ENCODE data around the gene NOTCH1.

The NOTCH1 gene

GRCh38 chr9:136464241-136464640, 81.6 kb downstream of the NOTCH1 start:
- Histone ChIP-seq H3K9me3 (ENCODE audit: severe bottlenecking) (no peaks in the 10 kb centered on the region), H3K4me3 (ENCODE audit: low read depth, low read length) (no peak overlapping the region), H3K36me3 (peaks cover 96% of the 10 kb centered on the region), H3K27ac (no peak overlapping the region), H3K27me3 (ENCODE audit: insufficient read depth, low read depth, severe bottlenecking) (no peaks in the 10 kb centered on the region)
- no peak for DNase-seq
- TF ChIP-seq CTCF (IDR thresholded peaks at IDR 0.05; ENCODE audit: low read depth, low read length): no peak

GRCh38 chr9:136463578-136463977, 82.3 kb downstream of the NOTCH1 start:
- DNase-seq: no peak
- Histone ChIP-seq H3K4me3 (ENCODE audit: low read depth, low read length) (no peak overlapping the region), H3K27ac (no peak overlapping the region), H3K27me3 (ENCODE audit: insufficient read depth, low read depth, severe bottlenecking) (no peaks in the 10 kb centered on the region), H3K9me3 (ENCODE audit: severe bottlenecking) (no peaks in the 10 kb centered on the region), H3K36me3 (peaks cover 96% of the 10 kb centered on the region)
- no peak for TF ChIP-seq CTCF (IDR thresholded peaks at IDR 0.05; ENCODE audit: low read depth, low read length)

GRCh38 chr9:136462664-136463063, 83.2 kb downstream of the NOTCH1 start:
- Histone ChIP-seq H3K27me3 (ENCODE audit: insufficient read depth, low read depth, severe bottlenecking) (no peaks in the 10 kb centered on the region), H3K4me3 (ENCODE audit: low read depth, low read length) (no peak overlapping the region), H3K9me3 (ENCODE audit: severe bottlenecking) (no peaks in the 10 kb centered on the region), H3K36me3 (peaks cover 96% of the 10 kb centered on the region), H3K27ac (no peak overlapping the region)
- DNase-seq: no peak
- TF ChIP-seq CTCF (IDR thresholded peaks at IDR 0.05; ENCODE audit: low read depth, low read length): no peak

- Histone ChIP-seq H3K27me3 (ENCODE audit: insufficient read depth, low read depth, severe bottlenecking) (no peaks in the 10 kb centered on the region), H3K36me3 (peaks cover 97% of the 10 kb centered on the region), H3K27ac (no peak overlapping the region), H3K9me3 (ENCODE audit: severe bottlenecking) (no peaks in the 10 kb centered on the region), H3K4me3 (ENCODE audit: low read depth, low read length) (no peak overlapping the region)
- no peak for TF ChIP-seq CTCF (IDR thresholded peaks at IDR 0.05; ENCODE audit: low read depth, low read length)
- DNase-seq: no peak
Observed at GRCh38 chr9:136460772-136461325, 85.0 kb downstream of the NOTCH1 start.

- TF ChIP-seq CTCF (IDR thresholded peaks at IDR 0.05; ENCODE audit: low read depth, low read length): no peak
- DNase-seq: no peak
- no peaks in the 10 kb centered on the region for H3K9me3 ChIP-seq (ENCODE audit: severe bottlenecking)
- H3K27me3 ChIP-seq (ENCODE audit: insufficient read depth, low read depth, severe bottlenecking): no peaks in the 10 kb centered on the region
- H3K27ac ChIP-seq: no peak overlapping the region
- peaks cover 97% of the 10 kb centered on the region for H3K36me3 ChIP-seq
- H3K4me3 ChIP-seq (ENCODE audit: low read depth, low read length): no peak overlapping the region
Observed at GRCh38 chr9:136459425-136459824, 86.4 kb downstream of the NOTCH1 start.

GRCh38 chr9:136457326-136457725, 88.5 kb downstream of the NOTCH1 start:
- no peaks in the 10 kb centered on the region for H3K9me3 ChIP-seq (ENCODE audit: severe bottlenecking)
- H3K27ac ChIP-seq: no peak overlapping the region
- peaks cover 90% of the 10 kb centered on the region for H3K36me3 ChIP-seq
- H3K27me3 ChIP-seq (ENCODE audit: insufficient read depth, low read depth, severe bottlenecking): no peaks in the 10 kb centered on the region
- TF ChIP-seq CTCF (IDR thresholded peaks at IDR 0.05; ENCODE audit: low read depth, low read length): no peak
- H3K4me3 ChIP-seq (ENCODE audit: low read depth, low read length): no peak overlapping the region
- no peak for DNase-seq
